T-helper 2 cell treated with Interferon-gamma antibody and Interleukin-4, amounts not matched to agents 5 μg/mL and 100 μg/mL, for 36 hours (primary cell): Measurements from ENCODE around the gene PHC3.
A peak's percentile ranks its signal among the peaks of the same experiment; 100 is the strongest.

Experiments
- DNase-seq: peaks from one replicate; pipeline ENCODE4 v3.0.0; 2021; ENCODE audit warnings: low spot score
- H3K27ac Mint-ChIP-seq: one replicate; pipeline ENCODE4 v1.8.0; 2021; ENCODE audit warnings: mild to moderate bottlenecking, mixed read lengths
- H3K27me3 Mint-ChIP-seq: one replicate; pipeline ENCODE4 v1.8.0; 2021; ENCODE audit warnings: low read depth, mixed read lengths
- H3K36me3 Mint-ChIP-seq: one replicate; pipeline ENCODE4 v1.8.0; 2021; ENCODE audit warnings: low read depth, mixed read lengths
- H3K4me1 Mint-ChIP-seq: one replicate; pipeline ENCODE4 v1.8.0; 2021; ENCODE audit warnings: low read depth, mixed read lengths
- H3K4me3 Mint-ChIP-seq: one replicate; pipeline ENCODE4 v1.8.0; 2022; ENCODE audit warnings: mild to moderate bottlenecking, moderate library complexity, mixed read lengths
- H3K9me3 Mint-ChIP-seq: one replicate; pipeline ENCODE4 v1.8.0; 2021; ENCODE audit warnings: mixed read lengths

Gene PHC3

DNA sequence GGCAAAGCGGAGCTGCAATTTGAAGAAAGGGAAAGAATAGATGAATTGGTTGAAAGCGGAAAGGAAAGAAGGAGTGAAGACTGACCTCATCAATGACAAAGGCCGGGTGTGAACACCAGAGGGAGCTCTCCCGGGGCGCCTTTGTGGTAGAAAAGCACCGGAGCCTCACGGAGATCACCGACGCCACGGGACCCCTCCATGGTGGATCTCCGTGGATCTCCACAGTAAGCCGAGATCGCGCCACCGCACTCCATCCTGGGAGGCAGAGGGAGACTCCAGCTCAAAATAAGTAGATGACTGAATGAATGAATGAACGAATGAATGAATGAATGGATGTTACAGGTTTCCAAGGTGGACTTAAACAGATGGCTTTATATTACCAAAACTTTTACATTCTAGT, 118.8 kb downstream of the PHC3 start:
- peaks cover 11% of the 10 kb centered on the region for H3K4me1 Mint-ChIP-seq
- no peak for DNase-seq
- H3K27ac Mint-ChIP-seq, result no peak overlapping the region
- H3K9me3 Mint-ChIP-seq, result no peaks in the 10 kb centered on the region
- no peaks in the 10 kb centered on the region for H3K27me3 Mint-ChIP-seq
- no peak overlapping the region for H3K4me3 Mint-ChIP-seq
- peaks cover 2% of the 10 kb centered on the region for H3K36me3 Mint-ChIP-seq

DNA sequence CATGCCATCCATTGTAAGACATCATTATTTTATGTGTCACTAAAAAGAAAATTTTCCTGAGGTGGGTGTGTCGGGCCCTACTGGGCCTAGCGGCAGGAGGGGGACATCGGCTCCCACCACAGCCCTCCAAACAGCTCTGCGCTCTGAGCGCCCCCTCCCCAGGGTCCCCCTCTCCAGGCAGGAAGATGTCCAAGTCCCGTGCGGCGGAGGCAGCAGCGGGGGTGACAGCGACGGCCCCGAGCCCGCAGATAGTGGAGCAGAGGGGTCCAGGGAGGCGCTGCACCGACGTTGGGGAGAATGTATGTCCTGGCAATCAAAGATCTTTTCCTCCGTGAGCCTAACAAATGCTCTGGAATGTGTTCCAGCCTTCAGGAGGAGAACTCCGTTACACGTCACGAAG, 119.5 kb downstream of the PHC3 start:
- Mint-ChIP-seq H3K27ac (no peak overlapping the region), H3K27me3 (no peaks in the 10 kb centered on the region), H3K9me3 (no peaks in the 10 kb centered on the region), H3K36me3 (peaks cover 2% of the 10 kb centered on the region), H3K4me3 (no peak overlapping the region), H3K4me1 (peaks cover 17% of the 10 kb centered on the region)
- no peak for DNase-seq

DNA sequence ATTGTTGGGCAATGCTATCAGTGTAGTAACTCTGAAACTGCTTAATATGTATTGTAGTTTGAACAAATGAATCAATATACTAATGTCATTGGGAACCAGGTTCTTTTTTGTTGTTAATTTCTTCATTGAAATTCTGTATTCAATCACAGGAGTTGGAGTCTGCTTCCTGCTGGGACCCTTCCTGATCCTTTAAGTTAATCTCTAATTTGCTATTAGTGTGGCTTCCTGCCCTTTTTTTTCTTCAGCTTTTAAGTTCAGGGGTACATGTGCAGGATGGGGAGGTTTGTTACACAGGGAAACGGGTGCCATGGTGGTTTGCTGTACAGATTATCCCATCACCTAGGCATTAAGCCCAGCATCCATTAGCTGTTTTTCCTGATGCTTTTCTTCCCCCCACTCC, 122.1 kb downstream of the PHC3 start:
- Mint-ChIP-seq H3K9me3 (no peaks in the 10 kb centered on the region), H3K27me3 (no peaks in the 10 kb centered on the region), H3K4me3 (no peak overlapping the region), H3K27ac (no peak overlapping the region), H3K36me3 (peaks cover 2% of the 10 kb centered on the region), H3K4me1 (peaks cover 38% of the 10 kb centered on the region)
- DNase-seq, result no peak

DNA sequence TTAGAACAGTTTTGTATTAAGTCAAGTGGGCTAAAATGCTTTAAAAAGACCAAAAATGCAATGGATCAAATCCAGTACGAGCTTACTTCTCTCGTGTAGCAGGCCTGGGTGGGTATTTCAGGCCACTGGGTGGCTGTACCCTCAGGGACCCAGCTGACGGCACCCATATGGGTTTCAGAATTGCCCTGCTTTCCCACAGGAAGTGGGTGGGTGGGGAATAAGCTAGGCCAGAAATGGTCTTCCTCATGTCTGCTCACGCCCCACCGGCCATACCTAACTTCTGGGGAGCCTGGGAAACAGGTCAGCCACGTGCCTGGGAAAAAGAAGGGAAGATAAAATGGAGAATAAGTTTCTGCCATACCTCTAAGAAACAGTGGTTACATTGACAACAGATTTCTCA, 123.4 kb downstream of the PHC3 start:
- Mint-ChIP-seq H3K9me3 (no peaks in the 10 kb centered on the region), H3K36me3 (peaks cover 2% of the 10 kb centered on the region), H3K27ac (peak overlapping the region; percentile 67), H3K4me3 (peak overlapping the region; percentile 63), H3K27me3 (no peaks in the 10 kb centered on the region), H3K4me1 (peaks cover 39% of the 10 kb centered on the region)
- DNase-seq, result no peak

DNA sequence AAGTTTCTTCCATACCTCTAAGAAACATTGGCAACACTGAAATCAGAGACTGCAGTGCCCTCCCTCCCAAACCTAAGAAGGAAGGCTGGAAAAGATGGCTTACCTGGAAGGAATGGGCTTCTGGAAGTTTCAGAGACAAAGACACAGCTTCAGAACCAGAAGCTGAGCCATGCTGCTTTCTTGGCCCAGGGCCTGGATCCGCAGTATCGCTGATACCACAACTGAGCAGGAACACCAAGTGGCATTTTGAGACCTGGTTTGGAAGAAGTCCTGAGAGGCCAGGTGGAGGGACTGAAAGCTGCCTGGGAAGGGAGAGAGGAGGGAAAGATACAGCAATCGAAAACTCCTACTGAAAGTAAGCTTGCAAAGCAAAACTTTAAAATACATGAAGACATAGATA, 124.0 kb downstream of the PHC3 start:
- Mint-ChIP-seq H3K4me3 (peak overlapping the region; percentile 63), H3K4me1 (peaks cover 39% of the 10 kb centered on the region)
- no peak for DNase-seq

DNA sequence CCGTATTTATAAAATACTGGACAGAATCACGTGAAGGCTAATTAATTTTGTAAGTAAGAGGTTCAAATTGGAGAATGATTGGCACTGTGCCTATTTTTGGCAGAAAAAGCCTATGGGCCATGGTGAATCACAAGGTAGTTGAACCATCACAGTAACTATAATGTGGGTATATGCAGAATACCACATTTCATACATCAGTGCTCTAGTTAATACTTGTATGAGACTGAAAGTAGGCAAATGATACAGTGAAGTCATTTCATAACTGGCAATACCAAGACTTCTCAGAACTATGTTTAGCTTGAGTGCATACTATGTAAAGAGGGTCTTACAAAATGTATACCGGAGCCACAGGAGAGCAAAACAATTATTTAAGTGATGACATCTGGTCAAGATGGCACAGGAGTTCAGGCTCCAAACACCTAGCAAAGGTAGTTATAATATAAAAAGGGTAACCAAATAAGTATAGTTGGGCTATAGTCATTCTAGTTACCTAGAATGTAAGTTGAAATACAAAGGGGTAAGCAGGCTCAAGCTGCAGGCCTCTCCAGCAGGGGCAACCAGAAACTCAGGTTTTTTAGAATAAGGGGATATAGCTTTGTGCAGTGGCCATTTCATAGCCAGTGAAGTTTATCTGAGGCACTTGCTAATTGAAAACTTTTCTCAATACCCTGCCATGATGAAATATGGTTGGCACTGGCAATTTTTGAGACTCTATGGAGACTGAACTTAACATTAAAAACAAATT, 124.7 kb downstream of the PHC3 start:
- Mint-ChIP-seq H3K27ac (peak overlapping the region; percentile 62), H3K27me3 (no peaks in the 10 kb centered on the region), H3K36me3 (peaks cover 1% of the 10 kb centered on the region), H3K9me3 (no peaks in the 10 kb centered on the region), H3K4me3 (peak overlapping the region; percentile 63), H3K4me1 (peaks cover 39% of the 10 kb centered on the region)
- DNase-seq, result no peak

More for the DNA sequence above, 124.0 kb downstream of the PHC3 start:
- no peaks in the 10 kb centered on the region for H3K9me3 Mint-ChIP-seq
- H3K27ac Mint-ChIP-seq, result peak overlapping the region; percentile 62
- H3K36me3 Mint-ChIP-seq, result peaks cover 2% of the 10 kb centered on the region
- no peaks in the 10 kb centered on the region for H3K27me3 Mint-ChIP-seq

DNA sequence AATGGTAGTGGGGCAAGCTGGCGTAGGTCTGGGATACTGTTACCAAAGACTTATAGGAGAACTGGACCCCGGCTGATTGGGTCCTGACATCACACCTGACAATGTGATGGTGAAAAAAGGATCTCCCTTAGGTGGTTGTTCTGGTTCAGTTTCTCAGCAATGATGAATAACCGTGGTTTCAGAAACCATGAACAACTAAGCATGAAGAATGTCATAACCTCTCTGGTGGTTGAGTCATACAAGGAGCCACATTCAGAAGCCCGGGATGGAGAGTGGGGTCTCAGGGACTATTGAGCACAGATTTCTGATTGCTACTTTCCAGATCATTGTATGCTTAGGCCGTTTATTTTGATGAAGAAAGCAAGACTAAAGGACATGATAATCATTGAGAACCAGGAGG, 126.3 kb downstream of the PHC3 start:
- H3K36me3 Mint-ChIP-seq, result peaks cover 1% of the 10 kb centered on the region
- no peaks in the 10 kb centered on the region for H3K9me3 Mint-ChIP-seq
- peak; percentile 44 for DNase-seq
- H3K27ac Mint-ChIP-seq, result no peak overlapping the region
- no peaks in the 10 kb centered on the region for H3K27me3 Mint-ChIP-seq
- H3K4me3 Mint-ChIP-seq, result peak overlapping the region; percentile 10
- H3K4me1 Mint-ChIP-seq, result peaks cover 39% of the 10 kb centered on the region

DNA sequence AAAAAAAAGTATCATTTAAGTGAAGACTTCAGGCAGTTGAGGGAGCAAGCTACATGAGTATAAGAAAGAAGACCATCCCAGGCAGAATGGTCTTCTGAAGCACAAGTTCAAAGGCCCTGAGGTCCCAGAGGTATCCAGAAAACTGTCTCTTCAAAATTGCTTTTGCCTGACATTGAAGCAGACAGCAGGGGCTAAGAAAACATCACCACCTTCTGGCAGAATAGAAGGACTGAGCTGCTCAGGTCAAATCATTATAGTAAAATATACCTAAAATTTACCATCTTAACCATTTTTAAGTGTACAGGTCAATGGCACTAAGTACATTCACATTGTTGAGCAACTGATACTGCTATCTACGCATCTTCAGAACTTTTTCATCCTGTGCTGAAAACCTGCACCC, 127.3 kb downstream of the PHC3 start:
- H3K27me3 Mint-ChIP-seq, result no peaks in the 10 kb centered on the region
- peaks cover 1% of the 10 kb centered on the region for H3K36me3 Mint-ChIP-seq
- DNase-seq, result no peak
- peaks cover 39% of the 10 kb centered on the region for H3K4me1 Mint-ChIP-seq
- H3K4me3 Mint-ChIP-seq, result no peak overlapping the region
- H3K27ac Mint-ChIP-seq, result no peak overlapping the region
- no peaks in the 10 kb centered on the region for H3K9me3 Mint-ChIP-seq

DNA sequence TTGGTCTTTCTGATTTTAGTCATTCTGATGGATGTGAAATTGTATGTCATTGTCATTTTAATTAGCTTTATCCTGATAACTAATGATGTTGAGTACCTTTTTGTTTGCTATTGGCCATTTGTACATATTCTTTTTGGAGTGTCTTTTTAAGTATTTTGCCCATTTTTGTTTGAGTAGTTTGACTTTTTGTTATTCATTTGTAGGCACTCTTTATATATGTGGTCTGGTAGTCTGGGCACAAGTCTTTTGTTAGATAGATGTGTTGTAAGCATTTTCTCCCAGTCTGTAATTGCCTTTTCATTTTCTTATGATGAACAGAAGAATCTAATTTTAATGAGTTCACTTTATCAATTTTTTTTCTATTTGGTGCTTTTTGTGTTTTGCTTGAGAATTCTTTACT, 129.1 kb downstream of the PHC3 start:
- Mint-ChIP-seq H3K36me3 (peaks cover 1% of the 10 kb centered on the region), H3K4me1 (peaks cover 24% of the 10 kb centered on the region), H3K27me3 (no peaks in the 10 kb centered on the region), H3K27ac (no peak overlapping the region), H3K4me3 (no peak overlapping the region), H3K9me3 (no peaks in the 10 kb centered on the region)
- DNase-seq, result no peak

DNA sequence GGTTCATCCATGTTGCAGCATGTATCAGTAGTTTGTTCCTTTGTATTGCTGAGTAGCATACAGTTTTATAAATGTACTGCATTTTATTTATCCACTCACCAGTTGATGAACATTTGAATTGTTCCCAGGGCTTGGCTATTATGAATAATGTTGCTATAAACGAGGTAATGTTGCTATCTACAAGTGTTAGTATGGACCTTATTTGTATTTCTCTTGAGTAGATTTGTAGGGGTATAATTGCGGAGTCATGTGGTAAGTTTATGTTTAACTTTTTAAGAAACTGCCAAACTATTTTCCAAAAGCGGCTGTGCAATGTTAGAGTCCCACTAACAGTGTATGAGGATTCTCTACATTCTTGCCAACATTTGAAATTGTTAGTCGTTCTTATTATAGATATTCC, 130.8 kb downstream of the PHC3 start:
- no peak overlapping the region for H3K27ac Mint-ChIP-seq

DNA sequence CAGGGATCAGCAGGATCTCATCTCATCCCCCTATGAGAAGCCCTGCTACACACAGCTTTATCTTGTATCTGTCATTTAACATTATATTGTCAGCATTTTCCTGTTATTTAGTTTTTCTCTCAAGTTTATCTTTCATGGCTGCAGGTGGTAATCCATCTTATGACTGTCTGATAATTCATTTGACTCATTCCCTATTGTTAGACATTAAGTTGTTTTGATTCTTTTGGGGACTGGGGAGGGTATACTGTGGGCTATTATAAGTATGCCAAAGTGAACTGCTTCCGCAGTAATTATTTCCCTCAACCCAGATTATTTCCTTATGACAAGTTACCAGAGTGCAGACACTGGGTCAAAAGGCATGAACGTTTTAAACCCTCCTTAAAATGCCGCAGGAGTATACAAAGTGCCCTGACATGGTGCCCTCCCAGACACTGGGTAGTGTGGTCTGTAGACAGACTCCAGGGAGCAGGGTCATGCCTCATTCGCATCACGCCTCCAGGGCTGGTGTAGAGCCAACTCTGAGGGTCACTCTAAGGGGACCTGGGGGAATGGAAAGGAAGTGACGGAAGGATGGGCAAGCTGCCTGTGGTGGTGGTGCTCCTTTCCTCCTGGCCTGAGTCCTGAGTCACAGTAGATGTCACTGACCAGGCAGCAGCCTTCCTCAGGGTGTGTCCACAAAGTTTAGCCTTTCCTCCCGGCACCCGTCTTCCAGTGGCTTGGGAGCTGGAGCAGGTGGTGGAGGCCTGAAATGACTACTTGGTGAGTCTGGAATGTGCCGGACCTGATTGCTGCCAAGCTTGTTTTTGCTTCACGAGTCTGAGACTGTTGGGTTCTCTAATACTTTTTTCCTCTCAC, 132.2 kb downstream of the PHC3 start:
- Mint-ChIP-seq H3K27ac (no peak overlapping the region), H3K4me3 (no peak overlapping the region), H3K27me3 (no peaks in the 10 kb centered on the region), H3K4me1 (peaks cover 15% of the 10 kb centered on the region), H3K9me3 (no peaks in the 10 kb centered on the region), H3K36me3 (peaks cover 1% of the 10 kb centered on the region)
- no peak for DNase-seq

More for the DNA sequence above, 130.8 kb downstream of the PHC3 start:
- H3K36me3 Mint-ChIP-seq, result peaks cover 1% of the 10 kb centered on the region
- peaks cover 16% of the 10 kb centered on the region for H3K4me1 Mint-ChIP-seq
- H3K9me3 Mint-ChIP-seq, result no peaks in the 10 kb centered on the region
- H3K4me3 Mint-ChIP-seq, result no peak overlapping the region
- no peaks in the 10 kb centered on the region for H3K27me3 Mint-ChIP-seq
- DNase-seq, result no peak

DNA sequence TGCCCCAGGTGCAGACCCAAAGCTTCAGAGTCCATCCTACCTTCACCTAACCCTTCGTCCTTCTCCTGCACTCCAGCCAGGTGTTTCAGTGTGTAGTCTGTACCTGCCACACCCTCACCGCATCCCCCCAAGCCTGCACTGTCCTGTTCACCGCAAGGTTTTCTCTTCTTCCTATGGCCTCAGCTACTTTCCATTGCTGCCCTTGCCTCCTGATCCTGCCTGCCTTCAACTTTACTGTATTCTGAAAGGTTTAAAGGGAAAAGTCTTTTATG, 134.5 kb downstream of the PHC3 start:
- H3K27ac Mint-ChIP-seq, result peak overlapping the region; percentile 36
- DNase-seq, result no peak
- peaks cover 16% of the 10 kb centered on the region for H3K4me1 Mint-ChIP-seq
- H3K36me3 Mint-ChIP-seq, result peaks cover 5% of the 10 kb centered on the region
- no peak overlapping the region for H3K4me3 Mint-ChIP-seq
- no peaks in the 10 kb centered on the region for H3K27me3 Mint-ChIP-seq
- H3K9me3 Mint-ChIP-seq, result no peaks in the 10 kb centered on the region

DNA sequence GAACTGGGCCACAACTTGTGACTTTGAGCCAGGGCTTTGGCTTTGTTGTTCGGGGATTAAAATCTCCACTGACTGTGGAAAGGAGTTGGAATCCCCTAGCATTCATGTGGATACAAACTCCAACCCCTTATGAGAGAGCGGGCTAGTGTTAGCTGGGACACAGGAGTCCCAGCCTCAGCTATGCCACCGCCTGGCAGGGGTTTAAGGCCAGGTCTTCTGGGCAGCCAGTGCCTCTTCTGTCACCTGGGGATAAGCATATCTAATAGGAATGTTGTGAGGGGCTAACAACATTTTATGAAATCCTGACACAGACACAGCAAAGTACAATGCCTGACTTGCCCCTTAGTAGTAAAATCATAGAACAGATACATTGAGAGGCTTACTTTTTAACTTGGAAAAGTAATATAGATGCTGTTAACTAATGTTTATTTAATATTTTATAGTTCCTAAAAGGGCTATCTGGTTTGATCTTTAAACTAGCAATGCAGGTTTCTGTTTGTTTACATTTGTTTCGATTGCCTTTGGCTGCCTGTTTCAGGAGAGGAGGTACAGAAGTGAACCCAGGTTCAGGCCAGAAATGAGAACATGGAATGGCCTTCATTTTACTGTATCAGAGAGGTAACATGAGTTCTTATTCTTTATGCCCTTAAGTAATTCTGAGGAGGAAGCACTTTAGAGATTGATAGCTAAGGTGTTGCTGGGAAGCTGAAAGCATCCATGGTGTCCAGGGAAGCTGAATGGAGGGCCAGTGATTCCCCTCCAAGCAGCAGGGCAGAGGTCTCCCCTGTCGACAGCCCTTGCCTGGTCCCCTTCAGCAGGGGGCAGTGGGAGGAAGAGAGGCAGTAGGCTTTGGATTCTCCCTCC, 135.0 kb downstream of the PHC3 start:
- Mint-ChIP-seq H3K27me3 (no peaks in the 10 kb centered on the region), H3K27ac (peak overlapping the region; percentile 35), H3K36me3 (peaks cover 5% of the 10 kb centered on the region), H3K4me1 (peaks cover 16% of the 10 kb centered on the region), H3K4me3 (no peak overlapping the region), H3K9me3 (no peaks in the 10 kb centered on the region)
- DNase-seq, result no peak

DNA sequence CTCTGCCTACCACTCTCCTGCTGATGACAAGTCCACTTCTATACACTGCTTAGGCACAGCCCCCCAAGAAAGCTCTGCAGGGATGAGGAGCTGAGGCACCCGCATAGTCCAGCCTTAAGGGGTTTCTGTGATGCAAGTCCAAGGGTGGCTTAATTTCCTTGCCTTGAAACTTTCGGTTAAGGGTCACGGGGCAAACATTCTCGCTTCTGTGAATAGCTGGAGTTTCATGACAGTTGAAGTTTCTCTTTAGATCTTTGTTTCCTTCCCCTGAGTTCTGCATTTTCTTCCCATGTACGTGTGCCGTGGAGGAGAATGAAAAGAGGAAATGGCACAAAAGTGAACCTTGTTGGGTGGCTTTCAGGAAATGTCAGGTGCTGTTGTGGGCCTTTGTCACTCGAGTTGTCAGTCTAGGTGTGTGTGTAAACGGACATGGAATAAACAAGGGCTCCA, 136.7 kb downstream of the PHC3 start:
- H3K27me3 Mint-ChIP-seq, result no peaks in the 10 kb centered on the region
- H3K4me1 Mint-ChIP-seq, result peaks cover 20% of the 10 kb centered on the region
- H3K36me3 Mint-ChIP-seq, result peaks cover 9% of the 10 kb centered on the region
- peak overlapping the region; percentile 39 for H3K4me3 Mint-ChIP-seq
- no peaks in the 10 kb centered on the region for H3K9me3 Mint-ChIP-seq
- DNase-seq, result no peak
- peak overlapping the region; percentile 66 for H3K27ac Mint-ChIP-seq
